HepG2 (cell line): ENCODE data around the gene SPNS1. TPM values are rescaled to one million over a fixed set of nuclear protein-coding genes. Genes with fewer than 3 reads are reported as not detected.

Experiments used
- GABPA ChIP-seq, 2 experiments: IDR thresholded peaks; 2 replicates each; pipeline ENCODE4 v1.6.1; 2011 to 2016; ENCODE audit warnings: low read depth in 2 of 2, low read length in 1 of 2, missing biosample characterization in 1 of 2, missing genetic modification characterization in 1 of 2
- GTF3A ChIP-seq: sonication (generic); formaldehyde crosslinking; conservative IDR thresholded peaks from 2 replicates; pipeline ENCODE4 v1.4.0; 2020; ENCODE audit warnings: mild to moderate bottlenecking, missing genetic modification reagents
- HMGA1 ChIP-seq: sonication (generic); formaldehyde crosslinking; conservative IDR thresholded peaks from 2 replicates; pipeline ENCODE4 v1.4.0; 2020; ENCODE audit warnings: missing genetic modification reagents
- HNF1B ChIP-seq: sonication (generic); formaldehyde crosslinking; IDR thresholded peaks from 2 replicates; pipeline ENCODE4 v1.5.1; 2020; ENCODE audit warnings: mild to moderate bottlenecking, moderate library complexity, missing genetic modification reagents
- MIXL1 ChIP-seq: IDR thresholded peaks from 2 replicates; pipeline ENCODE4 v1.6.1; 2016
- NFE2L1 ChIP-seq: sonication (generic); formaldehyde crosslinking; IDR thresholded peaks from 2 replicates; pipeline ENCODE4 v1.4.0; 2020; ENCODE audit warnings: missing genetic modification reagents, mild to moderate bottlenecking, borderline replicate concordance
- NKX3-1 ChIP-seq: sonication (generic); formaldehyde crosslinking; IDR thresholded peaks from 2 replicates; pipeline ENCODE4 v1.5.0; 2020; ENCODE audit warnings: missing genetic modification reagents
- ZNF30 ChIP-seq: sonication (generic); formaldehyde crosslinking; IDR thresholded peaks from 2 replicates; pipeline ENCODE4 v1.5.0; 2020; ENCODE audit warnings: mild to moderate bottlenecking, missing genetic modification reagents
- ZNF318 ChIP-seq: sonication (generic); formaldehyde crosslinking; IDR thresholded peaks from 2 replicates; pipeline ENCODE4 v1.4.0; 2020; ENCODE audit warnings: mild to moderate bottlenecking, missing genetic modification reagents
- ZNF781 ChIP-seq: sonication (generic); formaldehyde crosslinking; IDR thresholded peaks from 2 replicates; pipeline ENCODE4 v1.5.1; 2020; ENCODE audit warnings: borderline replicate concordance, mild to moderate bottlenecking, missing genetic modification reagents; ENCODE audit errors: not compliant biosample characterization
- ZNF879 ChIP-seq: sonication (generic); formaldehyde crosslinking; IDR thresholded peaks from 2 replicates; pipeline ENCODE4 v1.8.1; 2023; ENCODE audit warnings: missing genetic modification reagents
- polyA plus RNA-seq, 8 experiments: library from polyadenylated mRNA; depleted of rRNA in 3 of 8; stranded (reverse) in 7 of 8; unstranded in 1 of 8; fragments of >200 nt; fragmentation: Illumina TruSeq in 4 of 8; extraction: Trizol in 4 of 8; gene quantifications; 2 replicates each; pipeline versions ENCODE4 v1.2.1 to v1.2.3, GENCODE V29; 2011 to 2016; ENCODE audit warnings: low read depth in 4 of 8, missing spikeins in 1 of 8, mixed read lengths in 1 of 8; ENCODE audit not compliant: insufficient read depth in 1 of 8
- total RNA-seq, 5 experiments: library from RNA; depleted of rRNA; stranded (reverse); fragments of >200 nt; fragmentation: Illumina TruSeq; extraction: Trizol; gene quantifications; 2 replicates each; pipeline ENCODE4 v1.2.3, GENCODE V29; 2016; ENCODE audit warnings: low read depth in 1 of 5
- TF ChIP-seq, protein P1 (sequence below): sonication (generic); formaldehyde crosslinking; conservative IDR thresholded peaks from 2 replicates; pipeline ENCODE4 v1.4.0; 2020; ENCODE audit warnings: missing genetic modification reagents

The SPNS1 gene
- total and polyA plus RNA-seq, 2 of the 13 experiments (the other 11 are each of a cell fraction or from before 2014, with no cell fraction given) = 25.6 to 38.8 TPM

DNA sequence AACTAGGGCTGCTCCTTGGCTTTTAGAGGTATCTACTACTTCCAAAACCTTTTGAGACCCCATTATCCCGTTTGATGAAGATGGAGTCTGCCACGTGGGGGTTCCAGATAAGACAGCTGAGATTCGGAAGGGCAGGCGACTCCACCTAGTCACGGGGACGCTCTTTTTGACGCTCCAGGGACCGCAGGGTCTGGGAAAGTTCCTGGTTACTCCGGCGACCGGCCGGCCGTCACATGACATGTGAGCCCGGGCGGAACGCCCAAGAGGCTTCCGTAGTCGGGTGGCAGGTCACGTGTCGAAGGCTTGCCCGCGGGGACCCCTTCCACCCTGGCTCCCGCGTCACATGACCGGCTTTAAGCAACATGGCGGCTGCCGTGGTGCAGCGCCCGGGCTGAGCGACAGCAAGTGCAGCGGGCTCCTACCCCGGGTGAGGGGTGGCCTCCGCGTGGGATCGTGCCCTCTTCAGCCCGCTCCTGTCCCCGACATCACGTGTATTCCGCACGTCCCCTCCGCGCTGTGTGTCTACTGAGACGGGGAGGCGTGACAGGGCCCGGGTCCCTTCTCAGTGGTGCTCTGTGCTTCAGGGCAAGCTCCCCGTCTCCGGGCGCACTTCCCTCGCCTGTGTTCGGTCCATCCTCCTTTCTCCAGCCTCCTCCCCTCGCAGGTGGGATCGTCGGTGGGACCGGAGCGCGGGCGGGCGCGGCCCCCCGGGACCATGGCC is at the start of gene SPNS1 (continued):
- TF ChIP-seq, protein P1, sequence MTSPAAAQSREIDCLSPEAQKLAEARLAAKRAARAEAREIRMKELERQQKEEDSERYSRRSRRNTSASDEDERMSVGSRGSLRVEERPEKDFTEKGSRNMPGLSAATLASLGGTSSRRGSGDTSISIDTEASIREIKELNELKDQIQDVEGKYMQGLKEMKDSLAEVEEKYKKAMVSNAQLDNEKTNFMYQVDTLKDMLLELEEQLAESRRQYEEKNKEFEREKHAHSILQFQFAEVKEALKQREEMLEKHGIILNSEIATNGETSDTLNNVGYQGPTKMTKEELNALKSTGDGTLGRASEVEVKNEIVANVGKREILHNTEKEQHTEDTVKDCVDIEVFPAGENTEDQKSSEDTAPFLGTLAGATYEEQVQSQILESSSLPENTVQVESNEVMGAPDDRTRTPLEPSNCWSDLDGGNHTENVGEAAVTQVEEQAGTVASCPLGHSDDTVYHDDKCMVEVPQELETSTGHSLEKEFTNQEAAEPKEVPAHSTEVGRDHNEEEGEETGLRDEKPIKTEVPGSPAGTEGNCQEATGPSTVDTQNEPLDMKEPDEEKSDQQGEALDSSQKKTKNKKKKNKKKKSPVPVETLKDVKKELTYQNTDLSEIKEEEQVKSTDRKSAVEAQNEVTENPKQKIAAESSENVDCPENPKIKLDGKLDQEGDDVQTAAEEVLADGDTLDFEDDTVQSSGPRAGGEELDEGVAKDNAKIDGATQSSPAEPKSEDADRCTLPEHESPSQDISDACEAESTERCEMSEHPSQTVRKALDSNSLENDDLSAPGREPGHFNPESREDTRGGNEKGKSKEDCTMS (CRISPR knock-in tag) = no peak
- TF ChIP-seq ZNF781 = peak; percentile 10
- no peak for TF ChIP-seq ZNF30 (CRISPR knock-in tag)
- peak; percentile 80 for TF ChIP-seq NKX3-1 (CRISPR knock-in tag)
- peak; percentile 23; the same call in 1 of the 2 replicates for TF ChIP-seq GABPA (IDR thresholded peaks at IDR 0.05; ENCODE audit: low read depth, low read length)
- peak; percentile 83 for TF ChIP-seq GABPA (CRISPR knock-in tag; IDR thresholded peaks at IDR 0.05; ENCODE audit: low read depth)
- TF ChIP-seq ZNF318 (CRISPR knock-in tag) = no peak
- TF ChIP-seq HMGA1 = no peak
- TF ChIP-seq NFE2L1 = peak; percentile 85; the same call in 1 of the 2 replicates
- TF ChIP-seq ZNF879 (CRISPR knock-in tag) = 0 out of 2 replicates have a peak, but pooled peaks have one; percentile 78
- TF ChIP-seq GTF3A (CRISPR knock-in tag) = peak; percentile 90; the same call in 1 of the 2 replicates
- TF ChIP-seq MIXL1 (CRISPR knock-in tag) = no peak
- peak; percentile 90 for TF ChIP-seq HNF1B
